Measurements from ENCODE around the gene SLC36A1.

Gene SLC36A1

GRCh38 chr5:151534350-151534749 lies 86.9 kb downstream of the SLC36A1 start:
- no peak for DNase-seq (ENCODE audit: low read depth)

GRCh38 chr5:151537044-151537443 lies 89.6 kb downstream of the SLC36A1 start:
- DNase-seq (ENCODE audit: low read depth), result no peak

- no peak for DNase-seq (ENCODE audit: low read depth)
These were observed 94.2 kb downstream of the SLC36A1 start for GRCh38 chr5:151541571-151541970.
